Stomach smooth muscle (tissue), 2 donors: ENCODE measurements around the gene NLGN1.
"Not testable (repeated sequence)": the region's sequence is repeated elsewhere in the genome, so short reads cannot be mapped to it uniquely, and the experiment has no call there.

Experiments
- H3K27ac ChIP-seq: one replicate; pipeline ENCODE4 v1.7.0; 2013; ENCODE audit warnings: mild to moderate bottlenecking, low read length, inconsistent platforms
- H3K27me3 ChIP-seq, 2 donors: one replicate each; pipeline ENCODE4 v1.7.0; 2013; ENCODE audit warnings: low read length in 2 of 2; ENCODE audit not compliant: insufficient read depth in 2 of 2, control insufficient read depth in 1 of 2
- H3K36me3 ChIP-seq, 2 donors: one replicate each; pipeline ENCODE4 v1.7.0; 2013; ENCODE audit warnings: low read length in 2 of 2; ENCODE audit not compliant: control insufficient read depth in 2 of 2, insufficient read depth in 2 of 2
- H3K4me1 ChIP-seq: one replicate; pipeline ENCODE4 v1.7.0; 2013; ENCODE audit warnings: low read length; ENCODE audit not compliant: control insufficient read depth, insufficient read depth
- H3K4me3 ChIP-seq, 2 donors: one replicate each; pipeline ENCODE4 v1.7.0; 2013; ENCODE audit warnings: low read length in 2 of 2
- H3K9ac ChIP-seq, 2 donors: one replicate each; pipeline ENCODE4 v1.7.0; 2013; ENCODE audit warnings: low read length in 2 of 2, mild to moderate bottlenecking in 1 of 2
- H3K9me3 ChIP-seq, 2 donors: one replicate each; pipeline ENCODE4 v1.7.0; 2013; ENCODE audit warnings: low read length in 2 of 2; ENCODE audit not compliant: control insufficient read depth in 2 of 2
- donor health status: healthy.
- donor health status: Pancreatic carcinoma.

The NLGN1 gene

DNA sequence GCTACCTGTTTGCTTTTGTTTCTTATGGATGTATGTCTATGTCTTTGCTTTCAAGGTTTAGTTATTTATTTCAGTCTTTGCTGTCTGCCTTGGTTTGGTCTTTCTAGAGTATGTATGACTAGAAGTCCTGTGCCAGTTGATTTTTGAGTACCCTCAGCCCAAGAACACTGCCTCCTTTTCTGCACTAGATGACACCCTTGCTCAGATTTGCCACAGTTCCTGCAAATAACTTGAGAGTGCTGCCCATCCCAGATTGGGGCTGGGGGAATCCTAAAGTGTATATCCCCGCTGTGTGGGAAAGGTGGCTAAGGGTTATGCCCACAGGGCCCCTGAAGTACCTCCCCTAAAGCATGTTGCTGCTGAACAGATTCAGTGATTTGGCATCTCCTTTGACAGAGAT is 32.0 kb downstream of the NLGN1 start:
- no peak overlapping the region for H3K9ac ChIP-seq
- no peak overlapping the region for H3K4me3 ChIP-seq
- peaks cover 2 to 6% of the 10 kb centered on the region in 2 donors for H3K9me3 ChIP-seq
- no peaks in the 10 kb centered on the region for H3K4me1 ChIP-seq
- H3K27me3 ChIP-seq, result no peaks in the 10 kb centered on the region
- H3K36me3 ChIP-seq, result no peaks in the 10 kb centered on the region
- H3K27ac ChIP-seq, result no peak overlapping the region

DNA sequence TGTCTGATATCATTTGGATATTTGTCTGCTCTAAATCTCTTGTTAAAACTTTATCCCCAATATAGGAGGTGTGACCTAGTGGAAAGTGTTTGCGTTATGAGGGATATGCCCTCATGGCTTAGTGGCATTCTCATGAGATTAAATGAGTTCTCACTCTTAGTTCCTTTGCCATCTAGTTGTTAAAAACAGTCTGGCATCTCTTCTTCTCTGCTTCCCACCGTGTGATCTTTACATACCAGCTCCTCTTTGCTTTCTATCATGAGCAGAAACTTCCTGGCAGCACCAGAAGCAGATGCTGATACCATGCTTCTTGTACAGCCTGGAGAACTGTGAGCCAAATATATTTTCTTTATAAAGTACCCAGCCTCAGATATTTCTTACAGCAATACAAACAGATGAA is 33.0 kb downstream of the NLGN1 start:
- no peak overlapping the region for H3K4me3 ChIP-seq
- no peaks in the 10 kb centered on the region for H3K4me1 ChIP-seq
- H3K27ac ChIP-seq, result no peak overlapping the region
- H3K36me3 ChIP-seq, result no peaks in the 10 kb centered on the region
- H3K9me3 ChIP-seq, result peaks cover 2 to 6% of the 10 kb centered on the region in 2 donors
- no peak overlapping the region for H3K9ac ChIP-seq
- H3K27me3 ChIP-seq, result no peaks in the 10 kb centered on the region

DNA sequence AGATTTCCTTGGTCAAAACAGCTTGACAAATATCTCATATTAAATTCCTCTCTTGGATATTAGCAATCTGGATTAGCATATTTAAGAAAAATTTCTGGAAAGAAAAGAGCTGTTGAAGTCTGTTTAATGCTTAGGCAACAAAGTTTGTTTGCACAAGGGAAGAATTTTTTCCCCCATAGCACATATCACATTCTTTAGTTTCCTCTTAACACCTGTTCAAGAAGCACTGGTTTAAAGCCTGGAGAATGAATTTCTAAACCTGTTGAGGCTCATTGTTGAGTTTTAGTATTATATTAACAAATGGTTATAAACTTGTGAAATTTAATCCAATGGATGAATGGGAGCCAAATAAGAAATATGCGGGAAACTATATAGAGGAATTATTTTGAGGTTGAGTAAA is 41.5 kb downstream of the NLGN1 start:
- Histone ChIP-seq H3K4me3 (no peak overlapping the region), H3K9ac (no peak overlapping the region), H3K27ac (no peak overlapping the region), H3K36me3 (no peaks in the 10 kb centered on the region), H3K27me3 (no peaks in the 10 kb centered on the region), H3K9me3 (no peaks in the 10 kb centered on the region), H3K4me1 (no peaks in the 10 kb centered on the region)

DNA sequence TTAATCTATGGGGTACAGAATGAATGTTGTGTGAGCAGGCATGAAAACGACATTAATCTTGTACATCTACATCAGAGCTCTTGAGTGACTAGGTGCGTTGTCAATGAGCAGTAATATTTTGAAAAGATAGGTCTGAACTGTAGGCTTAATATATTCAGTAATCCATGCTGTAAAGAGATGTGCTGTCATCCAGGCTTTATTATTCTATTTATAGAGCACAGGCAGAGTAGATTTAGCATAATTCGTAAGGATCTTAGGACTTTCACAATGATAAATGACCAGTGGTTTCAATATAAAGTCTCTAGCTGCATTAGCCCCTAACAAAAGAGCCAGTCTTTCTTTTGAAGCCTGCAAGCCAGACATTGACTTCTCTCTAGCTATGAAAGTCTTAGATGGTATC is 43.0 kb downstream of the NLGN1 start:
- no peak overlapping the region for H3K4me3 ChIP-seq
- no peaks in the 10 kb centered on the region for H3K27me3 ChIP-seq
- H3K36me3 ChIP-seq, result no peaks in the 10 kb centered on the region
- no peak overlapping the region for H3K9ac ChIP-seq
- no peaks in the 10 kb centered on the region for H3K4me1 ChIP-seq
- H3K27ac ChIP-seq, result no peak overlapping the region
- no peaks in the 10 kb centered on the region for H3K9me3 ChIP-seq

DNA sequence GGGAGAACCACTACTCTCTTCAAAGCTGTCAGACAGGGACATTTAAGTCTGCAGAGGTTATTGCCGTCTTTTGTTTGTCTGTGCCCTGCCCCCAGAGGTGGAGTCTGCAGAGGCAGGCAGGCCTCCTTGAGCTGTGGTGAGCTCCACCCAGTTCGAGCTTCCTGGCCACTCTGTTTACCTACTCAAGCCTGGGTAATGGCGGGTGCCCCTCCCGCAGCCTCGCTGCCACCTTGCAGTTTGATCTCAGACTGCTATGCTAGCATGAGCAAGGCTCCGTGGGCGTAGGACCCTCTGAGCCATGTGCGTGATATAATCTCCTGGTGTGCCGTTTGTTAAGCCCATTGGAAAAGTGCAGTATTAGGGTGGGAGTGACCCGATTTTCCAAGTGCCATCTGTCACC is 54.0 kb downstream of the NLGN1 start:
- H3K36me3 ChIP-seq, H3K9me3 ChIP-seq, H3K27me3 ChIP-seq, H3K4me1 ChIP-seq, H3K4me3 ChIP-seq, H3K27ac ChIP-seq, H3K9ac ChIP-seq: not testable (repeated sequence)

DNA sequence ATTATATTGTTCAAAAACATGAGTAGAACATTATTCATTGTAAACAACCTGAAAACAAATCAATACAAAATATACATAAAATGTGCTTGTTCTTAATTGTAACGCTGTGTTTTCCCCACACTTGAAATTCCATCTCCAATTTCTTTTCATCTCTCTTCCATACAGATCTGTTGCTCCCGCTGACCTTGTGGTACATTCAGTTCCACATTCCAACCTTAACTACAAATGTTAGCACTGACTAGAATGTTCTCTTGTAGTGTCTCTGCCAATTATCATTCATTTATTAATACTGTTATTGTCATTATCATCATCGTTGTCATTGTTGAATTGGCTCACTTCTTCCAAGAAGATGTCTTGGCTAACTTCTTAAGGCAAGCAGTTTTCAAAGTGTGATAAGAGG is 65.7 kb downstream of the NLGN1 start:
- no peak overlapping the region for H3K9ac ChIP-seq
- H3K27ac ChIP-seq, result no peak overlapping the region
- no peaks in the 10 kb centered on the region for H3K27me3 ChIP-seq
- H3K36me3 ChIP-seq, result no peaks in the 10 kb centered on the region
- H3K4me3 ChIP-seq, result no peak overlapping the region
- no peaks in the 10 kb centered on the region for H3K9me3 ChIP-seq
- no peaks in the 10 kb centered on the region for H3K4me1 ChIP-seq

DNA sequence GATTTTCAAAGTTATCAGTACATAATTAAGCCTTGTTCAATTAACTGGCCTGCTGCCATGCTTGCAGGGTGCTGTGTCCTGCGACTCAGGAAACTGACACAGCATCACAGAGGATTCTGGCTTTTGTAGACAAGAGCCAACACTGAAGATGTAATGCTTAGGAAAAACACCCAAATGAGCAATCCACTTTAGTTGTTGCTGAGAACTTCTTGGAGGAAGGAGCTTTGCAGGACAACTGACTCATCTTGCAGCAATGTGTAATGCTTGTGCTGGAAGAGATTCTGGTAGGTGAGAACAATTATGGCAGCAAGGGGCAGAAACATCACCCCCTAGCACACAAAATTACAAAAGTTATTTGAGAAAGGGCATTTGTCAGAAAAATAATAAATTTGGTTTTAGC is 67.6 kb downstream of the NLGN1 start:
- Histone ChIP-seq H3K27ac (no peak overlapping the region), H3K9me3 (no peaks in the 10 kb centered on the region), H3K9ac (no peak overlapping the region), H3K4me1 (no peaks in the 10 kb centered on the region), H3K27me3 (no peaks in the 10 kb centered on the region), H3K36me3 (no peaks in the 10 kb centered on the region), H3K4me3 (no peak overlapping the region)

DNA sequence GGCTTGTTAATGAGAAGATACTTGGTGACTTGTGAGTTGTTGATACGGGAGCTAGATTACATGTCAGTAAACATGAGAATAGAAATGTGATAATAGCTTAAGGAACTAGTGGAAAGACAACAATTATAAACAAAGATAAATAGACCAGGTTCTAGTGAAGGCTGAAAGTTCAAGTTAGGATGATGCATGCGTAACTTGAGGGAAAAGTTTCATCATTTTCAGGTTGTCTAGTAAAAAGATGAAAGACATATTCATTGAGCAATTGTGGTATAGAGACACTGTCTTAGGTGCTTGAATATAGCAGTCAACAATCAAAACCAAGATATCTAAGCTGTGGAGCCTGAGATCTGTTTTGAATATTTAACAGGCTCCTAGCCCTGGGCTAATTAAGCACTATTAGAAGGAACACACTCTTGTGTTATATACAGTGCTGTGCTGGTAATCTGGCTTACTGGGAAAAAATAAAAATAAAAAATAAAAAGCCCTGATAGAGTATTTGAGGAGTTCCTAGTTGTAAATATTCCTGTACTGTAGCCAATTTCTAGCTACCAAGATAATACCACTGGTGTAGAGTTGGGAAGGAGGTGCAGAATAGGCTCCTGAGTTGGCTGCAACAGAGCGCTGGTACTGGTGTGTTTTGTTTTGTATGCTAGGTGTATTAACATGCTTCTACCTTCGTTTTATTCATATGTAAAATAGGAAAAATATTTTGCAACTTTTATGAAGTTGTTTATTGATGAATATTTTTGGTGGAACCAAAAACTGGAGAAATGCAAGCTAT is 68.5 kb downstream of the NLGN1 start:
- H3K4me1 ChIP-seq, result no peaks in the 10 kb centered on the region
- no peak overlapping the region for H3K9ac ChIP-seq
- H3K4me3 ChIP-seq, result no peak overlapping the region
- H3K9me3 ChIP-seq, result no peaks in the 10 kb centered on the region
- H3K27ac ChIP-seq, result no peak overlapping the region
- H3K36me3 ChIP-seq, result no peaks in the 10 kb centered on the region
- H3K27me3 ChIP-seq, result no peaks in the 10 kb centered on the region

DNA sequence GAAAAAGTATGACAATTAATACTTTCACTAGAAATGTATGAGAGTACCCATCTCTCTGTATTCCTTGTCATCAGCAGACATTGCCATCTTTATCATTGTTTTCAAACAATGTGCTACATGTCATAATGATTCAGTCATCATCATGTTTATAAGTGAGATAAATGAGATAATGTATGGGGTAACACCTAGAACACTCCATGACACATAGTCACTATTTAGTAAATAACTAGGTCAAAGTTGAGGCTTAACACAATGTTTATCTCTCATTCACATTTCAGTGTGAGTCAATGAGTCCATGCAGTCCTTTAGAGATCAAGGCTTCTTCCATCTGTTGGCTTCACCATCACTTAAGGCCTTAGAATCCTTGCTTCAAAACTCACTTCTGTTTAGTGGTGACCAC is 70.0 kb downstream of the NLGN1 start:
- no peaks in the 10 kb centered on the region for H3K4me1 ChIP-seq
- no peaks in the 10 kb centered on the region for H3K36me3 ChIP-seq
- H3K27ac ChIP-seq, result no peak overlapping the region
- H3K4me3 ChIP-seq, result no peak overlapping the region
- no peak overlapping the region for H3K9ac ChIP-seq
- H3K9me3 ChIP-seq, result no peaks in the 10 kb centered on the region
- no peaks in the 10 kb centered on the region for H3K27me3 ChIP-seq

DNA sequence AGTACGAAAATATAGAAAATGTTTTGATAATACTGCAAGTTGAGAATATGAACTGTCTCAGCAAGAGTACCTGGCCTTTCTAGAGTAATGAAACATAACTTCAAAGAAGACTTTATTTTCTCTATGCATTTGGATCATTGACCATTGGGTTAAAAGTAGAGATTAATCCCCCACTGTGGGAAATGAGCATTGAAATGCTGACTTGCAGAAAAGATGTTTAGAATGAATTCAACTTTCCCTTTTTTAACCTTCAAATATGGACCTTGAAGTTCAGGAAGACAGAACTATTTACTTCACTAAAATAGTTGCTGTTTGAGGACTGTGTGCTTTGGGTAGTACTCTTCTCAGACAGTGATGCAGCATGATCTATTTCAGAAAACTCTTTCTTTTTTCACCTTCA is 75.7 kb downstream of the NLGN1 start:
- Histone ChIP-seq H3K9me3 (peaks cover 0 to 4% of the 10 kb centered on the region in 2 donors), H3K36me3 (no peaks in the 10 kb centered on the region), H3K4me1 (no peaks in the 10 kb centered on the region), H3K27me3 (no peaks in the 10 kb centered on the region), H3K27ac (no peak overlapping the region), H3K9ac (no peak overlapping the region), H3K4me3 (no peak overlapping the region)

DNA sequence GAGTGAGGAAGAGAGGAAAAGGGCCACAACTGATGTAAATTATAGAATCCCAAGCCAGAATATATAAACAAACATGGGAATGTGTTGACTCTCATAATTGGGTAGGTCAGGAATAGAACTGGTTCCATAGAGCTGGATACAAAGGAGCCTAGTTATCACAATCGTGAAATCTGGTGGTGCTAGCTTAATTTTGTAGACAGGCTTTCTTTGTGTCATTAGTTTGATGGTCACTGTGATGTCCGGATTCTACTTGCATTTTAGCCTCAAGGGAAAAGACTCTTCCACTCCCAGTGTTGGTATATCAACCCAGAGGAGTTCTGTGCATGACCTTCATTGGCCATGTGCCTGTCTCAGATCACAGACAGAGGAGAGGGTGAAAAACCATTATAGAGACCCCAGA is 81.8 kb downstream of the NLGN1 start:
- Histone ChIP-seq H3K4me1 (no peaks in the 10 kb centered on the region), H3K27me3 (no peaks in the 10 kb centered on the region), H3K27ac (no peak overlapping the region), H3K36me3 (no peaks in the 10 kb centered on the region), H3K9ac (no peak overlapping the region), H3K9me3 (peaks cover 0 to 4% of the 10 kb centered on the region in 2 donors), H3K4me3 (no peak overlapping the region)
